AML-193 (cell line): ENCODE data around the gene LAMC1.

Source experiments
- DNase-seq, 2 experiments: peaks; one replicate each; lab custom pipeline; 2025; lab: John Stamatoyannopoulos, UW

LAMC1 gene

GRCh38 chr1:183106746-183107145, 83.5 kb downstream of the LAMC1 start:
- DNase-seq, result no peak

GRCh38 chr1:183110326-183110880, 87.2 kb downstream of the LAMC1 start:
- DNase-seq, result no peak

- no peak for DNase-seq
Measured at GRCh38 chr1:183114441-183114840, 91.2 kb downstream of the LAMC1 start.

GRCh38 chr1:183116416-183116815, 93.2 kb downstream of the LAMC1 start:
- DNase-seq, result no peak

- DNase-seq, result no peak
Measured at GRCh38 chr1:183121609-183122008, 98.4 kb downstream of the LAMC1 start.

GRCh38 chr1:183124259-183124658, 101.0 kb downstream of the LAMC1 start:
- DNase-seq, result no peak

- DNase-seq, result no peak
Measured at GRCh38 chr1:183125279-183125999, 102.2 kb downstream of the LAMC1 start.

GRCh38 chr1:183126000-183126366, 102.8 kb downstream of the LAMC1 start:
- DNase-seq, result no peak

- DNase-seq, result no peak
Measured at GRCh38 chr1:183126528-183126927, 103.3 kb downstream of the LAMC1 start.

GRCh38 chr1:183129921-183130690, 106.9 kb downstream of the LAMC1 start:
- no peak for DNase-seq

- DNase-seq, result no peak
Measured at GRCh38 chr1:183131166-183131565, 107.9 kb downstream of the LAMC1 start.

GRCh38 chr1:183135336-183135735, 112.1 kb downstream of the LAMC1 start:
- DNase-seq, result no peak

- DNase-seq, result no peak
Measured at GRCh38 chr1:183137782-183138181, 114.6 kb downstream of the LAMC1 start.

- DNase-seq, result no peak
Measured at GRCh38 chr1:183138301-183138700, 115.1 kb downstream of the LAMC1 start.

- no peak for DNase-seq
Measured at GRCh38 chr1:183139281-183139942, 116.2 kb downstream of the LAMC1 start.

- no peak for DNase-seq
Measured at GRCh38 chr1:183140633-183141032, 117.4 kb downstream of the LAMC1 start.

- DNase-seq, result no peak
Measured at GRCh38 chr1:183142171-183142570, 119.0 kb downstream of the LAMC1 start.

GRCh38 chr1:183143576-183144315, 120.5 kb downstream of the LAMC1 start:
- no peak for DNase-seq

GRCh38 chr1:183144752-183145151, 121.5 kb downstream of the LAMC1 start:
- no peak for DNase-seq

- DNase-seq, result no peak
Measured at GRCh38 chr1:183147735-183148134, 124.5 kb downstream of the LAMC1 start.

GRCh38 chr1:183148599-183148998, 125.4 kb downstream of the LAMC1 start:
- DNase-seq, result no peak

- no peak for DNase-seq
Measured at GRCh38 chr1:183149273-183149672, 126.1 kb downstream of the LAMC1 start.
